GM21723 (cell line): Measurements from ENCODE around the gene PDE10A.
"Not testable (repeated sequence)": the region's sequence is repeated elsewhere in the genome, so short reads cannot be mapped to it uniquely, and the experiment has no call there.

ENCODE experiments used
- ATAC-seq: cut with Tn5 transposase; IDR thresholded peaks from one replicate; pipeline ENCODE4 v1.9.1; 2021; ENCODE audit warnings: mild to moderate bottlenecking, moderate library complexity; ENCODE audit not compliant: unreplicated experiment

PDE10A gene

DNA sequence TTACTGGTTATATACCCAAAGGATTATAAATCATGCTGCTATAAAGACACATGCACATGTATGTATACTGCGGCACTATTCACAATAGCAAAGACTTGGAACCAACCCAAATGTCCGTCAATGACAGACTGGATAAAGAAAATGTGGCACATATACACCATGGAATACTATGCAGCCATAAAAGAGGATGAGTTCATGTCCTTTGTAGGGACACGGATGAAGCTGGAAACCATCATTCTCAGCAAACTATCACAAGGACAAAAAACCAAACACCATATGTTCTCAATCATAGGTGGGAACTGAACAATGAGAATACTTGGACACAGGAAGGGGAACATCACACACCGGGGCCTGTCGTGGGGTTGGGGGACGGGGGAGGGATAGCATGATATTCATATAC lies 104.9 kb downstream of the PDE10A start:
- ATAC-seq: not testable (repeated sequence)

DNA sequence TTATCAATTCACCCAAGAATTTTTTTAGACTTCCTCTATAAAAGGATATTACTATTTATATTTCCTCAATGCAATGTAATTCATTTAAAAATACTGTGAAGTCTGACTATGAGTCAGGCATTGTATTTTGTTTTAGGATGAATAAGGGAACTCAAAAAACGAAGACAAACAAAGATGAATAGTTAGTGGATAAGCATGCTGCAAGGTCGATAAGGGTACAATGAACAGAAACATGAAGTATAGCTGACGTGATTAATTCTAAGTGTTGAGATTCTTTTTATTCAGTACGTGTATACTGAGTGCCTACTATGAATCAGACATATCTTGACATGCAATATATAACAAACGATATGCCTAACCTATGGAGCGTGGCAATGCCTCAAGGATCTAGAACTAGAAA lies 105.4 kb downstream of the PDE10A start:
- ATAC-seq: no peak

DNA sequence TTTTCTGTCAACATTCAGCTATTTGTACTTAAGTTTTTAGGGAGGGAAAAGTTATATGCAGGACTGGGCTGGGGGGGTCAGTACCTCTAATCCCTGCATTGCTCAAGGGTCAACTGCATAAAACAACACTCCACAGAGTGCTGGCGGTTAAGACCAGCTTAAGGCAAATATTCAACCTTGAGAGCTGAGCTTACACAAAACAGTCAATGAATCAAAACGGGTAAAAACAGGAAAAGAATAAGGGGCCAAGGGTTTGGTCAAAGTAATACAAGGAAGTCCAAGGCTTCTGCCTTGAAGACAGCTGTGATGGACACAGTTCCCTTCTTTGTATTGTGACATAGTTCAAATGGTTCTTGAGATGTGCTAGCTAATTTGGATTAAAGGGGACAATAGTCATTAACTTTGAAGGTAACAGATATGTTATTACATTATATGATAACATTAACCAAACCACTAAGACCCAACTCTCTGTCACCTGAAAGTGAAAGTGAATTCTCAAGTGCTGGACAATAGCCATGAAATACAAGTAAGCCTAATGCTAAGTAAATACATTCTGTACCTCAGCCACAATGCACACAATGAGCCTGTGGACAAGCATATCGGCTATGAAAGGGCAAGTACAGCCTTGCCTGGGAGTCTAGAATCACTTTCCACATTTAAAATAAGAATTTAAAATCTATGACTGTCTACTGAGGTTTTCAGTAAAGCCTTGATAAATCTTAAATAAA lies 106.8 kb downstream of the PDE10A start:
- ATAC-seq: no peak

DNA sequence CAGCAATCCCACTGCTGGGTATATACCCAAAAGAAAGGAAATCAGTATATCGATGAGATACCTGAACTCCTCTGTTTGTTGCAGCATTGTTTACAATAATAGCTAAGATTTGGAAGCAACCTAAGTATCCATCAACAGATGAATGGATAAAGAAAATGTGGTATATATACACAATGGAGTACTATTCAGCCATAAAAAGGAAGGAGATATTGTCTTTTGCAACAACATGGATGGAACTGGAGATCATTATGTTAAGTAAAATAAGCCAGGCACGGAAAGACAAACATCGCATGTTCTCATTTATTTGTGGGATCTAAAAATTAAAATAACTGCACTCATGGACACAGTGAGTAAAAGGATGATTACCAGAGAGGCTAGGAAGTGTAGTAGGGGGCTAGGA lies 108.4 kb downstream of the PDE10A start:
- not testable (repeated sequence) for ATAC-seq

GRCh38 chr6:165552248-165552736 lies 110.7 kb downstream of the PDE10A start:
- no peak for ATAC-seq

GRCh38 chr6:165551828-165552227 lies 111.2 kb downstream of the PDE10A start:
- ATAC-seq: no peak

DNA sequence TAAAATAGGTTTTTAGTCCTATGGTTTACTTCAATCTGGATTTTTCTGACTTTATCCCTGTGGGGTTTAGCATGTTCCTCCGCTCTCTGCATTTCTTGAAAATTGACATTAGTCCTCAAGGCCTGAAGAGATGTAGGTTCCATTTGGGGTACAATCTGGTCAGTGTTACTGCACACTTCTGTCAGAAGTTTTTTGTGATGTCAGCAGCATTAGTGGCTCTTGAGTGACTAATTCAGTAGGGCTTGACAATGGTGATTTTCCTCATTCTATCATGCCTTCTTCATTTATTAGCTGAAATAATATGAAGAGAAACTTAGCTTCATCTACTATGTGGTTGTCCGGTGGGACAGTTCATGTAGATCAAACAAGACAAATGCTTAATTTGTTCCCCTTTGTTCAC lies 114.6 kb downstream of the PDE10A start:
- ATAC-seq: no peak

- no peak for ATAC-seq
Observed at GRCh38 chr6:165545806-165546205, 117.2 kb downstream of the PDE10A start.

DNA sequence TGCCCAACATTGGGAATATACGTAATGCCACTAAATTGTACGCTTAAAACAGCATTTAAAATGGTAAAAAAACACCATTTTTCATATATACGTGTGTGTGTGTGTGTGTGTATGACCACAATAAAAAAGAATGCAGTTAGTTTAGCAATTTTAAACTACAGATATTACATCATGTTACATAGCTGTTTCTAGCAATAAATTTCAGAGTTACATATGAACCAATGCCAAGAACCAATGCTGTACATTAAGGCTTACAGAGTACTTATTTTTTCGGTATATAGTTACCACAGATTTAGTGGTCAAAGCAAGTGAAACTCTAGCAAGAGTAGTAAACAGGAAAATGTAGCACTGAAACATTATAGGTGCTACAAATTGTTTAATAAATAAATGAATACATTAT lies 119.3 kb downstream of the PDE10A start:
- ATAC-seq: no peak

DNA sequence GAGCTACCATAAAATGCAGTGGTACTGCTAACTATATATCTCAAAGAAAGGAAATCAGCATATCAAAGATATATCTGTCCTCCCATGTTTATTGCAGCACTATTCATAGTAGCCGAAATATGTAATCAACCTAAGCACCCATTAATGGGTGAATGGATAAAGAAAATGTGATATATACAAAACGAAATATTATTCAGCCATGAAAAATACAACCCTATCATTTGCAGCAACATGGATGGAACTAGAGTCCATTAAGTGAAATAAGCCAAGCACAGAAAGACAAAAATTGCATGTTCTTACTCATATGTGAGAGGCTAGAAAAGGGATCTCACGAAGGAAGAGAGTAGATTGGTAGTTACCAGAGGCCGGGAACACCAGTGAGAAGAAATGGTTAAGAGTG lies 126.1 kb downstream of the PDE10A start:
- no peak for ATAC-seq

GRCh38 chr6:165519316-165519715 lies 143.7 kb downstream of the PDE10A start:
- ATAC-seq: no peak

DNA sequence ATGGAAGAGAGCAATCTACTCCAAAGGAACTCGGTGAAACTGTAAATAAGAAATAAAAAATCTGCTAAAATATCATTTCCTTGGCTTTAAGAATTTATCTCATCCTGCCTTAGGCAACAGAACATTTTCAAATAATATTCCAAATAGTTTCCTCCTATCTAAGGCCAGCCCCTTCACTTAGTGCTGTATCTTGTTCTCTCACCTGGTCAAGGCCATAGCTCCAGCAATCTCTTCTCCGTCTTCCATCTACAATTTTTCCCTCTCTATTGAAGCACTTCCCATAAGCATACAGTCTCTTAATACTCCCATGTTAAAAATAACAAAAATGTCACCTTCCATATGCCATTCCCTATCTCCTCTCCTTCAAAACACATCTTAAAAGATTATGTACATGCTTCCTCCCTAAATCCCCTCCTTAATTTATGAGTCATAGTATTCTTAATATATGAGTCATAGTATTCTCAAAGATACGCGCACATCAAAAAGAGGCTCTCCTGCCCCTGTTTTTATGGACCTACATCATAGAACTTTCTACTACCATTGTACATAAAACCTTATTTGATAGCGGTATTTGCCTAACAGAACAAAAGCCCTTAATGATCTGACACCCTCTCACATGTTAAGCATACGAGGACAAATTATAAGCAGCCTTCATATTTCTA lies 146.9 kb downstream of the PDE10A start:
- ATAC-seq: no peak

DNA sequence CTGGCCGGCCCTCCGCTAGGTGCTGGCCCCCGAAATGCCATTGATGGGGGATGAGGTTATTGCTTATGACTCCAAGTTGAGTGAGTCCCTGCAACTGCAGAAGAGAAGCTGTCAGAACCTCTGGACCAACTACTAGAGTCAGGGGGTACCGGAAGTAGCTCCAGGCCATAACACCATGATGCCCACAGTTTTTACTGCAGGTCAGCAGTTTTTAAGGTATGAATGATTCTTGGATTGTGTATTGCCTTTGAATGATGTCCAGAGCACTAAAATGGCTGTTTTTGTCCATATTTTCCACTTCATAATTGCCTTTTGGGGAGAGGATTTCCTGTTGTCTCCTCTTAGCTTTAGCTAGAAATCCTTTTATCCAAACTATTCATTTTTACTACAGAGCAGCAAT lies 148.4 kb downstream of the PDE10A start:
- ATAC-seq: no peak

DNA sequence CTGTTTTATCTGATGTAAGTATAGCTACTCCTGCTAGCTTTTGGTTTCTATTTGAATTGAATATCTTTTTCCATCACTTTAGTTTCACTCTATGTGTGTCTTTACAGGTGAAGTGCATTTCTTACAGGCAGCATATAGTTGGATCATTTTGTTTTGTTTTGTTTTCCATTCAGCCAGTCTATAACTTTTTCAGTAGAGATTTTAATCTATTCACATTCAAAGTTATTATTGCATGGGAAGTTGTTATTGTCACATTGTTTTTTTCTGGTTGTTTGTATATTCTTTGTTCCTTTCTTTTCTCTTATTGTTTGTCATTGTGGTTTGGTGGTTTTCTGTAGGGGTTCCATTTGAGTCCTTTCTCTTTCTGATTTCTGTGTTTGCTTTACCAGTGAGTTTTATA lies 151.2 kb downstream of the PDE10A start:
- peak; percentile 96 for ATAC-seq

DNA sequence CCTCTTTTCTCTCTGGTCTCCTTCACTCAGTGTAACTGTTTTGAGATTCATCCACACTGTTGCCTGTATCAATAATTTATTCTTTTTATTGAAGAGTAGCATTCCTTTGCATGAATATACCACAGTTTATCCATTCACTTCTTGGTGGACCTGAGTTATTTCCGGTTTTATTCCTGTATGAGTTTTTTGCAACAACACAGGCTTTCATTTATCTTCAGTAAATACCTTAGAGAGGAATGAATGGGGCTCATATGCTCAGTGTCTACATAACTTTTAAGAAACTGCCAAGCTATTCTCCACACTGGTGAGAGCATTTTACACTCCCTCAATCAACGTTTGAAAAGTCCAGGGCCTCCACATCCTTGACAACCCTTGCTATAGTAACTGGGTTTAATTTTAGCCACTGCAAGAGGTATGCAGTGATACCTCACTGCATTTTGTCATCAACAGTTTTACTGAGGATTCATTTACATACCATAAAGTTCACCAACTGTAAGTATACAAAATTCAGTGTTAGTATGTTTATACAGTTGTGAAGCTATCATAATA lies 154.6 kb downstream of the PDE10A start:
- no peak for ATAC-seq

GRCh38 chr6:165506657-165507056 lies 156.4 kb downstream of the PDE10A start:
- no peak for ATAC-seq

DNA sequence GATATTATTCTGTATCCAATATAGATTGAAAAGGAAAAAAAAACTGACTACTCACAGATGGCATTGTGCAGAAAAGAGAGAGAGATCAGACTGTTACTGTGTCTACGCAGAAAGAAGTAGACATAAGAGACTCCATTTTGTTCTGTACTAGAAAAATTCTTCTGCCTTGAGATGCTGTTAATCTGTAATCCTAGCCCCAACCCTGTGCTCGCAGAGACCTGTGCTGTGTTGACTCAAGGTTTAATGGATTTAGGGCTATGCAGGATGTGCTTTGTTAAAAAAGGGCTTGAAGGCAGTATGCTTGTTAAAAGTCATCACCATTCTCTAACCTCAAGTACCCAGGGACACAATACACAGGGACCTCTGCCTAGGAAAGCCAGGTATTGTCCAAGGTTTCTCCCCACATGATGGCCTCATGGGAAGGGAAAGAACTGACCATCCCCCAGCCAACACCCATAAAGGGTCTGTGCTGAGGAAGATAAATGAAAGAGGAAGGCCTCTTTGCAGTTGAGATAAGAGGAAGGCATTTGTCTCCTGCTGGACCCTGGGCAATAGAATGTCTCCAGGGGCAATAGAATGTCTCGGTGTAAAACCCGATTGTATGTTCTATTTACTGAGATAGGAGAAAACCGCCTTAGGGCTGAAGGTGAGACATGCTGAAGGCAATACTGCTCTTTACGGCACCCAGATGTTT lies 162.7 kb downstream of the PDE10A start:
- not testable (repeated sequence) for ATAC-seq

DNA sequence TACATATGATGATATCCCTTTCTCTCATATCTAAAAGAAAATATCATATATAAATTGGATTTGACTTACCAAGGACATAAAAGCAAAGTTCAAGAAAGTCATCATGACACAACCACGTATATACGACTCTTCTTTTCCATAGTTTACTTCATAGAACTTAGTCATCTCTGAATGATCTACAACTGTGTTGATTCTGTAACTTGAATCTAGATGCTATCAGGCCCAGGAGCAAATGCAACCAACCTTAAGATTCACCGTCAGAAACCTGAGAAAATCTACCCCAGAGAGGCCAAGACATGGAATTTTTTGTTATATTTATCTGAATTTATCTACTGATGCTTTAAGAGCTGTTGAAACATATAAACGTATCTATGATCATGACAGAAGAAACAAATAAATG lies 165.6 kb downstream of the PDE10A start:
- ATAC-seq: no peak

GRCh38 chr6:165488624-165489295 lies 174.3 kb downstream of the PDE10A start:
- ATAC-seq: no peak

DNA sequence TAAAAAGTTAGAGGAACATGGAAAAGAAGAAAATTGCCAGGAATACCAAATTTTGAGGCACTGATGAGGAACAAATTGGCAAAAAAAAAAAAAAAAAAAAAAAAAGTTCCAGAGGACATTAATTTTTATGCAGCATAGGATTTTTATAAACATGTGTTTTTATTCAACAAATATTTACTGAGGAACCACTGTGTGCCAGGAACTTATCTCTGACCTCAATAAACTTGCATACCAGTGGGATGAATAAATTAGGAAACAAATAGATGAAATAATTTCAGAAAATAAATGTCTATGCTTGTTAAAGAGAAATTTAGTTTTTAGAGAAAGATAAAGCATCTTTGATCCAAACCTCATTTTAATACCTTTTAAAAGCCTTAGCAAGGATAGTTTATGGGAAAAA lies 175.1 kb downstream of the PDE10A start:
- ATAC-seq: no peak

- no peak for ATAC-seq
Observed at GRCh38 chr6:165487347-165487746, 175.7 kb downstream of the PDE10A start.
